Loucy (cell line): ENCODE results near the gene ZMIZ2.

Experiments
- CTCF ChIP-seq: fragments of 200-600 bp; sonication (generic); conservative IDR thresholded peaks from 2 replicates; pipeline ENCODE4 v1.5.1; 2014; ENCODE audit warnings: mild to moderate bottlenecking, antibody characterized with exemption, low read length
- EZH2phosphoT487 ChIP-seq: fragments of 200-600 bp; IDR thresholded peaks from 2 replicates; pipeline ENCODE4 v1.6.1; 2018; ENCODE audit warnings: antibody characterized with exemption, mild to moderate bottlenecking, moderate library complexity, borderline replicate concordance

- no peak for TF ChIP-seq CTCF
- TF ChIP-seq EZH2phosphoT487 = no peak
Observed at GRCh38 chr7:44743750-44744149, 4.9 kb upstream of the ZMIZ2 start.
